MCF 10A (cell line): Measurements from ENCODE around the gene ITGA2. TPM values are rescaled to one million over a fixed set of nuclear protein-coding genes. Genes with fewer than 3 reads are reported as not detected.
"Not testable (repeated sequence)": the region's sequence is repeated elsewhere in the genome, so short reads cannot be mapped to it uniquely, and the experiment has no call there.

Experiments used
- BruUV-seq: library from RNA; stranded (reverse); fragments of 400-500 nt; replicated peaks from 2 replicates; lab custom pipeline; 2021; lab: Mats Ljungman, UMichigan
- CTCF ChIA-PET: fragments of 300-600 bp; sonication (Branson Sonifier 250); formaldehyde crosslinking; extraction: SDS; loops from one replicate; lab custom pipeline; 2021; ENCODE audit warnings: antibody characterized with exemption, inconsistent platforms; lab: Yijun Ruan, JAX
- POLR2A ChIA-PET: fragments of 300-600, 350-650 bp; sonication (Branson Sonifier 250); formaldehyde crosslinking; extraction: SDS; loops from one replicate; lab custom pipeline; 2020; ENCODE audit warnings: antibody characterized with exemption, inconsistent platforms; lab: Yijun Ruan, JAX
- DNase-seq: peaks from one replicate; pipeline ENCODE4 v3.0.0-alpha.2; 2018; ENCODE audit not compliant: unreplicated experiment
- H3K27ac Mint-ChIP-seq: one replicate; pipeline ENCODE4 v1.8.0; 2022; ENCODE audit warnings: mild to moderate bottlenecking, low read depth, mixed read lengths; ENCODE audit not compliant: unreplicated experiment
- H3K27me3 Mint-ChIP-seq: one replicate; pipeline ENCODE4 v1.8.0; 2022; ENCODE audit warnings: mixed read lengths; ENCODE audit not compliant: insufficient read depth, unreplicated experiment
- H3K36me3 Mint-ChIP-seq: one replicate; pipeline ENCODE4 v1.8.0; 2022; ENCODE audit warnings: mild to moderate bottlenecking, moderate library complexity, mixed read lengths; ENCODE audit not compliant: insufficient read depth, unreplicated experiment
- H3K4me1 Mint-ChIP-seq: one replicate; pipeline ENCODE4 v1.8.0; 2022; ENCODE audit warnings: mixed read lengths; ENCODE audit not compliant: insufficient read depth, unreplicated experiment
- H3K4me3 Mint-ChIP-seq: one replicate; pipeline ENCODE4 v1.8.0; 2022; ENCODE audit warnings: mild to moderate bottlenecking, moderate library complexity, mixed read lengths; ENCODE audit not compliant: unreplicated experiment
- H3K9me3 Mint-ChIP-seq: one replicate; pipeline ENCODE4 v1.8.0; 2022; ENCODE audit warnings: mixed read lengths; ENCODE audit not compliant: unreplicated experiment
- intact Hi-C: fragments of 100-400 bp; cut with micrococcal nuclease; formaldehyde crosslinking; loops from 2 replicates; pipeline ENCODE4 v1.14.1; 2022
- total RNA-seq: library from RNA; stranded (reverse); gene quantifications from 2 replicates; pipeline ENCODE4 v1.2.3, GENCODE V29; 2022
- TF ChIP-seq, protein P1 (sequence below): fragments of 200-600 bp; IDR thresholded peaks from one replicate; pipeline ENCODE4 v1.8.0; 2022; ENCODE audit warnings: antibody characterized with exemption, mild to moderate bottlenecking; ENCODE audit not compliant: unreplicated experiment

Gene ITGA2
- total RNA-seq, 1 experiment from 2014 or later, result 16.8 TPM

GRCh38 chr5:52961274-52961681 is 27.9 kb upstream of the ITGA2 start:
- DNase-seq, result peak; percentile 47
- no TSS peak for BruUV-seq
- Mint-ChIP-seq H3K4me1 (peaks cover 15% of the 10 kb centered on the region), H3K36me3 (no peaks in the 10 kb centered on the region), H3K9me3 (no peaks in the 10 kb centered on the region), H3K4me3 (no peak overlapping the region), H3K27ac (no peak overlapping the region), H3K27me3 (no peaks in the 10 kb centered on the region)
- ChIA-PET CTCF (interaction anchor here (0.7 to 7.3 kb wide), 3 partner anchors 13 to 137 kb away, joined by 3 to 47 read pairs (median 3); no protein-coding TSS in a partner anchor), POLR2A (interaction anchor here (0.6 to 1.7 kb wide), 7 partner anchors 9 to 162 kb away, joined by 3 to 14 read pairs (median 3); partner anchors contain the start of gene ITGA2)
- TF ChIP-seq, protein P1, sequence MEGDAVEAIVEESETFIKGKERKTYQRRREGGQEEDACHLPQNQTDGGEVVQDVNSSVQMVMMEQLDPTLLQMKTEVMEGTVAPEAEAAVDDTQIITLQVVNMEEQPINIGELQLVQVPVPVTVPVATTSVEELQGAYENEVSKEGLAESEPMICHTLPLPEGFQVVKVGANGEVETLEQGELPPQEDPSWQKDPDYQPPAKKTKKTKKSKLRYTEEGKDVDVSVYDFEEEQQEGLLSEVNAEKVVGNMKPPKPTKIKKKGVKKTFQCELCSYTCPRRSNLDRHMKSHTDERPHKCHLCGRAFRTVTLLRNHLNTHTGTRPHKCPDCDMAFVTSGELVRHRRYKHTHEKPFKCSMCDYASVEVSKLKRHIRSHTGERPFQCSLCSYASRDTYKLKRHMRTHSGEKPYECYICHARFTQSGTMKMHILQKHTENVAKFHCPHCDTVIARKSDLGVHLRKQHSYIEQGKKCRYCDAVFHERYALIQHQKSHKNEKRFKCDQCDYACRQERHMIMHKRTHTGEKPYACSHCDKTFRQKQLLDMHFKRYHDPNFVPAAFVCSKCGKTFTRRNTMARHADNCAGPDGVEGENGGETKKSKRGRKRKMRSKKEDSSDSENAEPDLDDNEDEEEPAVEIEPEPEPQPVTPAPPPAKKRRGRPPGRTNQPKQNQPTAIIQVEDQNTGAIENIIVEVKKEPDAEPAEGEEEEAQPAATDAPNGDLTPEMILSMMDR, result no peak
- intact Hi-C loops, result no loop called here

GRCh38 chr5:52963636-52964035 is 25.5 kb upstream of the ITGA2 start:
- H3K9me3 Mint-ChIP-seq, result peaks cover 11% of the 10 kb centered on the region

GRCh38 chr5:52964138-52964537 is 25.0 kb upstream of the ITGA2 start:
- POLR2A ChIA-PET, result interaction anchor here (0.7 to 1.2 kb wide), 2 partner anchors 15 to 1079 kb away, joined by 3 to 5 read pairs; no protein-coding TSS in a partner anchor
- intact Hi-C loops, result no loop called here

More at GRCh38 chr5:52963636-52964035, 25.5 kb upstream of the ITGA2 start:
- ChIA-PET POLR2A (interaction anchor here (1.2 to 1.6 kb wide), 2 partner anchors 14 to 24 kb away, joined by 5 to 7 read pairs; no protein-coding TSS in a partner anchor), CTCF (interaction anchor here (0.6 to 7.3 kb wide), 5 partner anchors 13 to 133 kb away, joined by 4 to 47 read pairs (median 6); no protein-coding TSS in a partner anchor)
- no peak overlapping the region for H3K27ac Mint-ChIP-seq
- no peak overlapping the region for H3K4me3 Mint-ChIP-seq
- intact Hi-C loops, result no loop called here
- no peaks in the 10 kb centered on the region for H3K27me3 Mint-ChIP-seq
- H3K4me1 Mint-ChIP-seq, result peaks cover 6% of the 10 kb centered on the region
- DNase-seq, result no peak
- BruUV-seq, result no TSS peak
- no peaks in the 10 kb centered on the region for H3K36me3 Mint-ChIP-seq
- TF ChIP-seq, protein P1, result no peak

DNA sequence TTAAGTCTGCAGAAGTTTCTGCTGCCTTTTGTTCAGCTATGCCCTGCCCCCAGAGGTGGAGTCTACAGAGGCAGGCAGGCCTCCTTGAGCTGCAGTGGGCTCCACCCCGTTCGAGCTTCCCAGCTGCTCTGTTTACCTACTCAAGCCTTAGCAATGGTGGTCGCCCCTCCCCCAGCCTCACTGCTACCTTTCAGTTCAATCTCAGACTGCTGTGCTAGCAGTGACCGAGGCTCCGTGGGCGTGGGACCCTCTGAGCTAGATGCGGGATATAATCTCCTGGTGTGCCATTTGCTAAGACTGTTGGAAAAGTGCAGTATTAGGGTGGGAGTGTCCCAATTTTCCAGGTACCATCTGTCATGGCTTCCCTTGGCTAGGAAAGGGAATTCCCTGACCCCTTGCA is 13.0 kb upstream of the ITGA2 start:
- intact Hi-C loops, H3K27me3 Mint-ChIP-seq, H3K27ac Mint-ChIP-seq, H3K36me3 Mint-ChIP-seq, H3K4me3 Mint-ChIP-seq, H3K4me1 Mint-ChIP-seq, POLR2A ChIA-PET, DNase-seq, H3K9me3 Mint-ChIP-seq, BruUV-seq: not testable (repeated sequence)
- CTCF ChIA-PET, result interaction anchor here (0.7 kb wide), 2 partner anchors 12 to 73 kb away, joined by 3 to 4 read pairs; no protein-coding TSS in a partner anchor

More at GRCh38 chr5:52964138-52964537, 25.0 kb upstream of the ITGA2 start:
- CTCF ChIA-PET, result interaction anchor here (0.6 to 7.3 kb wide), 5 partner anchors 12 to 133 kb away, joined by 4 to 47 read pairs (median 6); no protein-coding TSS in a partner anchor
- DNase-seq, result no peak
- BruUV-seq, result no TSS peak
- TF ChIP-seq, protein P1, result no peak
- H3K27ac Mint-ChIP-seq, result no peak overlapping the region
- peaks cover 6% of the 10 kb centered on the region for H3K4me1 Mint-ChIP-seq
- no peaks in the 10 kb centered on the region for H3K36me3 Mint-ChIP-seq
- H3K4me3 Mint-ChIP-seq, result no peak overlapping the region
- peaks cover 15% of the 10 kb centered on the region for H3K9me3 Mint-ChIP-seq
- no peaks in the 10 kb centered on the region for H3K27me3 Mint-ChIP-seq
